Esophagus muscularis mucosa (tissue), 3 donors: ENCODE measurements around the gene TMEM126B.

ENCODE experiments used
- POLR2A ChIP-seq: fragments of 450-650 bp; IDR thresholded peaks from one replicate; pipeline ENCODE4 v1.6.1; 2017; ENCODE audit warnings: antibody characterized with exemption, moderate library complexity, mild to moderate bottlenecking, low read depth
- TF ChIP-seq, protein P1 (sequence below), 3 experiments: fragments of 200-600 bp in 2 of 3; fragments of 450-650 bp in 1 of 3; sonication (generic) in 2 of 3; IDR thresholded peaks; one replicate each; pipeline ENCODE4 v1.5.1; 2017 to 2019; ENCODE audit warnings: antibody characterized with exemption in 3 of 3, mild to moderate bottlenecking in 2 of 3, moderate library complexity in 1 of 3

DNA sequence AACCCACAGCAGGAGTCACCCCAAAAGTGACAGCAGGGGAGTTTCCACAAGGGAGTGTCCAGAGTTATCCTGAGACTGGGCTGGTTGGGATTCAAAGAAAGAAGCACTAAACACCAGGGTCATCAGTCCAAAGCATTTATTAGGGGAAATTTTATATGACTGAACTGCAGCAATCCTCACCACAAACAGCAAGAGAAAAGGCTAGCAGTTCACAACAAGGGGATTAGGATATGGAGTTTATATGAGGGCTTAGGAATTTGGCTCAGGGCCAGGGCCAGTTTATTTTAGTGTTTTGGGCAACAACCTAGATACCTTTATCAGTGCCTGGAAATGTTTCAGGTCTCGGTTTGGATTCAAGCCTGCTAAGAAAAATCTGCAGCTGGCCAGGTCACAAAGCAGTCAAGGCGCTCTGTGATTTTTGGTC is 14.8 kb downstream of the TMEM126B start:
- TF ChIP-seq, protein P1, sequence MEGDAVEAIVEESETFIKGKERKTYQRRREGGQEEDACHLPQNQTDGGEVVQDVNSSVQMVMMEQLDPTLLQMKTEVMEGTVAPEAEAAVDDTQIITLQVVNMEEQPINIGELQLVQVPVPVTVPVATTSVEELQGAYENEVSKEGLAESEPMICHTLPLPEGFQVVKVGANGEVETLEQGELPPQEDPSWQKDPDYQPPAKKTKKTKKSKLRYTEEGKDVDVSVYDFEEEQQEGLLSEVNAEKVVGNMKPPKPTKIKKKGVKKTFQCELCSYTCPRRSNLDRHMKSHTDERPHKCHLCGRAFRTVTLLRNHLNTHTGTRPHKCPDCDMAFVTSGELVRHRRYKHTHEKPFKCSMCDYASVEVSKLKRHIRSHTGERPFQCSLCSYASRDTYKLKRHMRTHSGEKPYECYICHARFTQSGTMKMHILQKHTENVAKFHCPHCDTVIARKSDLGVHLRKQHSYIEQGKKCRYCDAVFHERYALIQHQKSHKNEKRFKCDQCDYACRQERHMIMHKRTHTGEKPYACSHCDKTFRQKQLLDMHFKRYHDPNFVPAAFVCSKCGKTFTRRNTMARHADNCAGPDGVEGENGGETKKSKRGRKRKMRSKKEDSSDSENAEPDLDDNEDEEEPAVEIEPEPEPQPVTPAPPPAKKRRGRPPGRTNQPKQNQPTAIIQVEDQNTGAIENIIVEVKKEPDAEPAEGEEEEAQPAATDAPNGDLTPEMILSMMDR (IDR thresholded peaks at IDR 0.05) = no peak
- TF ChIP-seq POLR2A = no peak
